Posterior vena cava (tissue), 2 donors: ENCODE results near the gene RRP9. TPM values are rescaled to one million over a fixed set of nuclear protein-coding genes. Genes with fewer than 3 reads are reported as not detected.

ENCODE experiments used
- DNase-seq: peaks from one replicate; pipeline ENCODE4 v3.0.0-alpha.2; 2020; ENCODE audit warnings: low spot score
- intact Hi-C, 2 donors: fragments of 100-400 bp; cut with DNase I; formaldehyde crosslinking; loops; one replicate each; pipeline versions ENCODE4 v1.14.1 to v1.14.2; 2022 to 2023
- total RNA-seq, 2 donors: library from RNA; stranded (reverse); fragmentation: NEBNext Ultra II Directional; extraction: Animal tissue kit (Norgen Biotek cat#: 25700); gene quantifications; one replicate each; pipeline ENCODE4 v1.2.1, GENCODE V29; 2021
- donor health status: DM: yes; HTN: yes; CAD: no.
- donor health status: DM: yes; HTN: yes; CAD: no.

Gene RRP9
- total RNA-seq, 2 donors from 2014 or later = 13.4 to 14.9 TPM

DNA sequence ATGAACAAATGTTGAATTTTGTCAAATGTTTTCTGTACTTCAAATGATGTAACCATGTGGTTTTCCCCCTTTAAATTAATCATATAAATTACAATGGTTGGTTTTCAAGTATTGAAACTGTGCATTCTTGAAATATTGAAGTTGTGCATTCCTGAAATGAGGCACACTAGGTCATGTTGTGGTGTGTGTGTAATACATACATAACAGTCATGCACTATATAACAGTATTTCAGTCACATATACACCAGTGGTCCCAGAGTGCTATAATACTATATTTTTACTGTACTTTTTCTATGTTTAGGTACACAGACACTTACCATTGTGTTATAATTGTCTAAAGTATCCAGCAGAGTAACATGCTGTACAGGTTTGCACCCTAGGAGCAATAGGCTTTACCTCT lies 55.3 kb downstream of the RRP9 start:
- intact Hi-C loops = no loop called here
- no peak for DNase-seq

Other genes starting within 250 kb of the RRP9 start
- under 1 TPM; 0.14 to 0.24 TPM for gene GRM2, start 234.8 kb downstream of the RRP9 start, total RNA-seq
- not detected for gene IQCF6, start 162.7 kb downstream of the RRP9 start, total RNA-seq
- not detected for gene IQCF2, start 80.3 kb downstream of the RRP9 start, total RNA-seq
- not detected for gene IQCF5, start 66.3 kb downstream of the RRP9 start, total RNA-seq
- not detected for gene IQCF1, start 38.6 kb downstream of the RRP9 start, total RNA-seq
- 10 to 100 TPM; 16.5 to 22.3 TPM for gene PARP3, start 459 bp upstream of the RRP9 start, total RNA-seq
- gene GPR62, start 13.5 kb upstream of the RRP9 start, total RNA-seq = not detected
- gene PCBP4, start 25.6 kb upstream of the RRP9 start, total RNA-seq = 10 to 100 TPM; 48.9 to 53.2 TPM
- 10 to 100 TPM; 21.0 to 32.7 TPM for gene ABHD14B, start 32.1 kb upstream of the RRP9 start, total RNA-seq
- 10 to 100 TPM in 1 of 2 donors, 1 to 10 TPM in 1; 8.4 to 18.6 TPM for gene ABHD14A, start 33.2 kb upstream of the RRP9 start, total RNA-seq
- gene ACY1, start 41.6 kb upstream of the RRP9 start, total RNA-seq = 10 to 100 TPM; 11.8 to 12.3 TPM
- 100 to 1,000 TPM; 657 to 687 TPM for gene RPL29, start 54.0 kb upstream of the RRP9 start, total RNA-seq
- gene DUSP7, start 114.7 kb upstream of the RRP9 start, total RNA-seq = 10 to 100 TPM; 29.9 to 36.4 TPM
- gene POC1A, start 212.5 kb upstream of the RRP9 start, total RNA-seq = 1 to 10 TPM; 1.7 to 1.9 TPM